GM21528 (cell line): ENCODE data around the gene RNF111.
"Not testable (repeated sequence)": the region's sequence is repeated elsewhere in the genome, so short reads cannot be mapped to it uniquely, and the experiment has no call there.

Experiments used
- ATAC-seq: cut with Tn5 transposase; IDR thresholded peaks from one replicate; pipeline ENCODE4 v1.9.1; 2021; ENCODE audit warnings: mild to moderate bottlenecking, moderate library complexity; ENCODE audit not compliant: unreplicated experiment, low FRiP score

Gene RNF111

DNA sequence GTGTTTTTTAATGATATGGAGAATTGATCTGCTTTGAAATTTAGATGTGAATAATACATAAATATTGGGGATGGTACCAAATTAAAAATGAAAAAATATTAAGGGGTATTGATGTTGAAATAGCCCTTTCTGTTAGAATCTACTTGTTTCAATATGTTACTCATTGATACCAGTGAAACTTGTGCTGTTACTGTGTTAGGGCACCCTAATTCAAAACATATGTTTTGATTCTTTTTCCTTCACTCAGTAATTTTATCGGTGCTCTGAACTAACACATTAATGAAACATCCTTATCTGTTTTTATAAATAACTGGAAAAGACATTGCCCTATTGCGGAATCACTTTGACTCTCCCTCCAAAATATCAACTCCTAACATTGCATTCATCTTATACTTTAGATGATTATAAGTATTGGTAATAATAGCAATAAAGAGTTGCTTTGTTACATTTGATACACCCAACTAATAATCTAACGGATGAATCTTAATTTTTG, 65.5 kb downstream of the RNF111 start:
- ATAC-seq = no peak

DNA sequence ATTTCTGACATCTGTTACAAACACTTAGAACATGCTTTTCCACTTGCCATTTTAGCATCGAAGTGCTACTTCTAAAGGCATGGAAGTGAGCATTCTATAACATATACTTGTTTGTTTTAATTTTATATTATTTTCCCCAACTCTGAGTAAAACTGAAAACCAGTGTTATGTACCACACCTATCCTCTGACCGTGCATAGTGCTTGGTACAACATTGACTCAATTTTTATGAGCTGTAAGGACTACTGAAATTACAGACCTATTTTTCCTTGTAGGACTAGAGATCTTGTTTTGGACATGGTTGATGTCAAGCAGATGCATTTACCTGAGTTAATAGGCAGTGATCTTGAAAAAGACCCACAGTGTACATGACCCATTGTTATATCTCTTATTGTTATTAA, 66.0 kb downstream of the RNF111 start:
- ATAC-seq = no peak

- ATAC-seq = no peak
Measured at GRCh38 chr15:59059076-59059597, 71.7 kb downstream of the RNF111 start.

- ATAC-seq = no peak
Measured at GRCh38 chr15:59060348-59060747, 72.9 kb downstream of the RNF111 start.

GRCh38 chr15:59063042-59063441, 75.6 kb downstream of the RNF111 start:
- ATAC-seq = no peak

- no peak for ATAC-seq
Measured at GRCh38 chr15:59069430-59069829, 82.0 kb downstream of the RNF111 start.

- ATAC-seq = no peak
Measured at GRCh38 chr15:59074607-59075006, 87.1 kb downstream of the RNF111 start.

GRCh38 chr15:59087731-59088130, 100.3 kb downstream of the RNF111 start:
- ATAC-seq = no peak

- no peak for ATAC-seq
Measured at GRCh38 chr15:59094077-59094476, 106.6 kb downstream of the RNF111 start.

GRCh38 chr15:59096429-59096828, 109.0 kb downstream of the RNF111 start:
- ATAC-seq = no peak

- no peak for ATAC-seq
Measured at GRCh38 chr15:59099162-59099685, 111.8 kb downstream of the RNF111 start.

DNA sequence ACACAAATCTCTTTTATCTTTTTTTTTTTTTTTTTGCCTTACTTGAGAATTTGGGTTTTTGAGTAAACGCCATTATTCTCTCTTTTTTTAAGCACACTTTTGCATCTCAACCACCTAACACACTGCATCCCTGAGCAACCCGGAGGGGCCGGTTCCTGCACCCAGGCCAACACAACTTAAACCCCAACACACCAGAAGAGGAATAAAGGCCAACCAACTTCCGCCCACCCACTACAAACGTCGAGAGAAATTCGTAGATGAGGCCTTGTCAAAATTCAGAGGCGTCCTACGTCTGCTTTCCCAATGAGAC, 117.1 kb downstream of the RNF111 start:
- peak; percentile 37 for ATAC-seq

DNA sequence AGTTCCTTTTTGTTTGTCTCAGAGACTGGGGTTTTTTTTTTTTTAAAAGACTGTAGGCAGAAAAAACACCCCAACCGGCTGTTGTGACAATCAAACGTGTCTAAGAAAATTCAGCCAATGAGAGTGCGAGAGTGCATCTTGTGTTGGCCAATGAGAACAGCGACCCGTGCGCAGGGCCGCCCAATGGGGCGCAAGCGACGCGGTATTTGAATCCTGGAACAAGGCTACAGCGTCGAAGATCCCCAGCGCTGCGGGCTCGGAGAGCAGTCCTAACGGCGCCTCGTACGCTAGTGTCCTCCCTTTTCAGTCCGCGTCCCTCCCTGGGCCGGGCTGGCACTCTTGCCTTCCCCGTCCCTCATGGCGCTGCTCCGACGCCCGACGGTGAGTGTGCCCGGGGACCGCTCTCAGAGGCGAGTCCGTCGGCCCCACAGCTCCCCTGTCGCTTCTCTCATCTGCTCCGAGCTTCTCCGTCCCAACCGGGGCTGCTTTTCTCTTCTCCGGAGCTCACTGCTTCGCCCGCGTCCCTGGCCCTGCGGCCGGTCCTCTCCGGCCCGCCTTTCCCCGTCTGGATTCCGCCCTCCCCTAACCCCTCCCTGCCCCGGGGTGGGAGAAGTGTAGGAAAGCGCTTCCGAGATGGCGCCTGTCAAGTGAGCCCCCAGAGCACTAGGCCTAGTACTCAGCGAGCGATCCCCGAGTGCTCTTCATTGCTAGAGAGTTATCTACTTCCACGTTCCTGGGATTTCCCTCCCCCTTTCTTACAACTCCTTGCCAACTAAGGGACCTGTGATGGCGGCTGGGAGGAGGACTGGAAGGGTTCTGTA, 117.7 kb downstream of the RNF111 start, which contains the start of gene CCNB2:
CCNB2 (plus strand) TSS at position 235 of the 821 bp plus-strand sequence; CDS start at position 358, 123 bp downstream.
- ATAC-seq = peak; percentile 97

DNA sequence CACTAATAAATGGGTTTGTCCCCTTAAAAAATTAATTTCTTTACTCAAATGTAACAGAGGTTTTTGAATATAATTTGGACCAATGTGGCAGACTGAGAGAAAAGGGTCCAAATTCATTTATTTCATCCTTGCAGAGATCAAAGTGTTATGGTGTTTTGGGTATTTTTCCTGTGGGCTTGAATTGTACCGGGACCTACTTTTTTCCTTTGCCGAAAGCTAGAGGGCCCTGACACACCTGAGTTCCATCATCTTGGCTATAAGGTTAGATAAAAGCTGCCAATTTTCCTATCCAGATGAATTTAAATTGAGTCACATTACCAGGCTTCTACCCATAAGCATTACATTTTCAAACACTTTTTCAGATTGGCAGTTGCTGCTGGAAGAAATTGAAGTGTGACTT, 118.4 kb downstream of the RNF111 start:
- no peak for ATAC-seq

DNA sequence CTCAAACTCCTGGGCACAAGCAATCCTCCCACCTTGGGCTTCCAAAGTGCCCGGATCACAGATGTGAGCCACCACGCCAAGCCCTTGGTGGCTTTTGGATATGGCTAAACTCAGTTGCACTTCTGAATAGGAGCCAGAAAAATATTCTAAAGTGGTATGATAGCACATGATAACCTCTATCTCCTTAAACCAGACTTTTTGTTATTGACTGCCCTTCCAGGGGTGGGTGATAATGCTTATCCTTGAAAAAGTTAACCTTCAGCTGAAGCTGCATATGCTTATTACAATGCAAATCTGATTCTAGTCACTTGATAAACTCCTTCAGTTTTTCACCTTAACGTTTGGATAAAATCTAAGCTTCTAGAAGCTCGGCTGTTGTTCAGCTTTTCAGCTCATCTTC, 123.8 kb downstream of the RNF111 start:
- ATAC-seq = no peak

DNA sequence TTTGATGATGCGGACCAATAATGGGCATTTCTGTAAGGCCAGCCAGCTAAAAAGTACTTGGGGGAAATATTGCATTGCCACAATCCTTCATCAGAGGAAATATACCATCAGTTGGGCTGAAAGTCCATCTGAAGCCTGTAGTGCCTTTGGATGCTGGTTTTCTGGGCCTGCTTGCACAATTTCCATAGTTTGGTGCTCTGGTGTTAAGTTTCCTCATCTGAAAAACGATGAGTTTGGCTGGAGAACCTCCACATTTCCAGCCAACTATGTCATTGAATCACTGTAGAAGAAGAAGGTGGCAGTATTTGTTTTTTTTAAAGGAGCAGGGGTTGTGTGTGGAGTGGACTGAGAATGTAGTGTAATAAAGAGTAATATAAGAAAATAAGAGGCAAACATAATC, 127.6 kb downstream of the RNF111 start:
- no peak for ATAC-seq

- no peak for ATAC-seq
Measured at GRCh38 chr15:59116141-59116540, 128.7 kb downstream of the RNF111 start.

DNA sequence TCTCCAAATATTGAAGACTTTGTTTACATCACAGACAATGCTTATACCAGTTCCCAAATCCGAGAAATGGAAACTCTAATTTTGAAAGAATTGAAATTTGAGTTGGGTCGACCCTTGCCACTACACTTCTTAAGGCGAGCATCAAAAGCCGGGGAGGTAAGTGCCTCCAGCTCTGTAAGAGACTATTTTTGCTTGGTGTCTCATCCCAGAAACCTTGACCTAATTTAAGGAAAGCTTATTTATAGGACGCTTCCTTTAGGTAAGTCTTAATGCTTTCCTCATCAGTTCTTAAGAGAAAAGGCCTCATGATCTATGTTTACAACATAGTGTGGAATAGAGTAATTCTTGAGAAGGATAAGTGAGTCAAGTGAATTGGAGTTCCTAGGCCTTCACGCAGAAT, 129.3 kb downstream of the RNF111 start:
- ATAC-seq = no peak

DNA sequence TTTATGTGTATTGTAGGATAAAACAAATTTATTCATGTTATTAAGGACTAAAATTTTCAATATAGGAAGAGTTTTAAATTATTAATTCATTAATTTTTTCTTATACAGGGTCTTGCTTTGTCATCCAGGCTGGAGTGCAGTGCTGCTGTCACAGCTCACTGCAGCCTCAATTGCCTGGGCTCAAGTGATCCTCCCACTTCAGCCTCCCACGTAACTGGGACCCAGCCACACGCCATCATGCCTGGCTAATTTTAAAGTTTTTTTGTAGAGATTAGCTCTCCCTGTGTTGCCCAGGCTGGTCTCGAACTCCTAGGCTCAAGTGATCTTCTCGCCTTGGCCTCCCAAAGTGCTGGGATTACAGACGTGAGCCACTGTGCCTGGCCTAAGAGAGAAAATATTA, 132.2 kb downstream of the RNF111 start:
- no peak for ATAC-seq

DNA sequence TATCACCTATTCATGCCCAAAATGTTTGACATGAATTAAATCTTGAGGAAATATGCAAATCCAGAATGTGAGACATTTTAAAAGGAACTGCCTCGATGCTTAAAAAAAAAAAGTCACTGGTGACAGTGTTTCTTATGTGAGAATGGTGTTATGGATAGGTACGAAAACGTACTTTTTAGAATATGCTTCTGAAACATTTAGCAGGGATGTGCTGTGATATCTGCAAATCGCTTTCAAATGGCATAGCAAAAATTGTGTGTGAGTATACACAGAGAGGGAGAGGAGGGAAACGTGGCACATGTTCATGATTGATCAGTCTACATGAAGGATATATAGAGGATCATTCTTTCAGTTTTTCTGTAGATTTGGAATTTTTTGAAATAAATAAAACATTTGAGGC, 133.5 kb downstream of the RNF111 start:
- no peak for ATAC-seq

DNA sequence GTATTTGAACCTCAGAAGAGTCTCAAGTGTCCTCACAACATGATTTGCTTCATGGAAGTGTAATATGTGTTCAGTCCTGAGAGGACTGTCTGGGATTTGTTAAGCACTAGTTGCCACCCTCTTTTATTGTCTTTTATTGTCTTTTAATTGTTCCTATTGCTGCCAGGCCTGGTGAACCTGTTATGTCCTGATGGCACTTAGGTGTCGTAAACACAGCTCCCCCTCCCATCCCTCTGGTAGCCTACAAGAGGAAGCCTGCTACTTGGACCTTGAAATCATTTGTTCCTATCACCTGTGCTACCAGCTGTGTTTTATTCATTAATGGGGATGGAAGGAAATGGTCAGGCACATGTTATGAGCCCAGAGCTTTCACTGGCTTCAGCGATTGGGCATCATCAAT, 136.8 kb downstream of the RNF111 start:
- ATAC-seq = no peak

DNA sequence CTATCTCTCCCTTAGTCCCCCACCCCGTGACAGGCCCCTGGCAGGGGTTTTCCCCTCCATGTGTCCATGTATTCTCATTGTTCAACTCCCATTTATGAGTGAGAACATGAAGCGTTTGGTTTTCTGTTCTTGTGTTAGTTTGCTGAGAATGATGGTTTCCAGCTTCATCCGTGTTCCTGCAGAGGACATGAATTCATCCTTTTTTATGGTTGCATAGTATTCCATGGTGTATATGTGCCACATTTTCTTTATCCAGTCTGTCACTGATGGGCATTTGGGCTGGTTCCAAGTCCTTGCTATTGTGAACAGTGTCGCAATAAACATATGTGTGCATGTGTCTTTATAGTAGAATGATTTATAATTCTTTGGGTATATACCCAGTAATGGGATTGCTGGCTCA, 138.2 kb downstream of the RNF111 start:
- not testable (repeated sequence) for ATAC-seq
